ENCODE data around the gene ZNF512.
"Not testable (repeated sequence)": the region's sequence is repeated elsewhere in the genome, so short reads cannot be mapped to it uniquely, and the experiment has no call there.

DNA sequence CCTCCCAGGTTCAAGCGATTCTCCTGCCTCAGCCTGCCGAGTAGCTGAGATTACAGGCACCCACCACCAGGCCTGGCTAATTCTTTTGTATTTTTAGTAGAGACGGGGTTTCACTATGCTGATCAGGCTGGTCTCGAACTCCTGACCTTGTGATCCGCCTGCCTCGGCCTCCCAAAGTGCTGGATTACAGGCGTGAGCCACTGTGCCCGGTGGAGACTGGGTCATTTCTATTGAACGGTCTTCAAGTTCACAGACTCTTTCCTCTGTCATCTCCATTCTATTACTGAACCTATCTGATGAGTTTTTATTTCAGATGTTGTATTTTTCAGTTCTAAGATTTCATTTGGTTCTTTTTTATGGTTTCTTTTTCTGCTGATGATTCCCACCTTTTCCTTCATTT, 12.6 kb downstream of the ZNF512 start:
- TF ChIP-seq, protein P1, sequence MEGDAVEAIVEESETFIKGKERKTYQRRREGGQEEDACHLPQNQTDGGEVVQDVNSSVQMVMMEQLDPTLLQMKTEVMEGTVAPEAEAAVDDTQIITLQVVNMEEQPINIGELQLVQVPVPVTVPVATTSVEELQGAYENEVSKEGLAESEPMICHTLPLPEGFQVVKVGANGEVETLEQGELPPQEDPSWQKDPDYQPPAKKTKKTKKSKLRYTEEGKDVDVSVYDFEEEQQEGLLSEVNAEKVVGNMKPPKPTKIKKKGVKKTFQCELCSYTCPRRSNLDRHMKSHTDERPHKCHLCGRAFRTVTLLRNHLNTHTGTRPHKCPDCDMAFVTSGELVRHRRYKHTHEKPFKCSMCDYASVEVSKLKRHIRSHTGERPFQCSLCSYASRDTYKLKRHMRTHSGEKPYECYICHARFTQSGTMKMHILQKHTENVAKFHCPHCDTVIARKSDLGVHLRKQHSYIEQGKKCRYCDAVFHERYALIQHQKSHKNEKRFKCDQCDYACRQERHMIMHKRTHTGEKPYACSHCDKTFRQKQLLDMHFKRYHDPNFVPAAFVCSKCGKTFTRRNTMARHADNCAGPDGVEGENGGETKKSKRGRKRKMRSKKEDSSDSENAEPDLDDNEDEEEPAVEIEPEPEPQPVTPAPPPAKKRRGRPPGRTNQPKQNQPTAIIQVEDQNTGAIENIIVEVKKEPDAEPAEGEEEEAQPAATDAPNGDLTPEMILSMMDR (IDR thresholded peaks at IDR 0.05) = not testable (repeated sequence)
- not testable (repeated sequence) for TF ChIP-seq POLR2A (IDR thresholded peaks at IDR 0.05)
